GM18499 (cell line): Measurements from ENCODE around the gene HAGHL.

Source experiments
- ATAC-seq: cut with Tn5 transposase; IDR thresholded peaks from one replicate; pipeline ENCODE4 v1.9.1; 2021; ENCODE audit warnings: moderate number of reproducible peaks; ENCODE audit not compliant: insufficient read depth, unreplicated experiment

Gene HAGHL

GRCh38 chr16:719815-720446, 7.0 kb upstream of the HAGHL start:
- ATAC-seq = no peak

GRCh38 chr16:720447-720989, 6.4 kb upstream of the HAGHL start:
- no peak for ATAC-seq

GRCh38 chr16:720990-721764, 5.7 kb upstream of the HAGHL start, which contains the start of gene ANTKMT:
ANTKMT (plus strand) TSS chr16:721146; CDS start chr16:721275, 129 bp downstream.
- no peak for ATAC-seq

- no peak for ATAC-seq
These were observed 5.0 kb upstream of the HAGHL start for GRCh38 chr16:721765-722540.

- no peak for ATAC-seq
These were observed 3.9 kb upstream of the HAGHL start for GRCh38 chr16:722835-723633.

GRCh38 chr16:723695-724094, 3.2 kb upstream of the HAGHL start:
- ATAC-seq = no peak

GRCh38 chr16:724188-725040, 2.5 kb upstream of the HAGHL start:
- ATAC-seq = no peak

- no peak for ATAC-seq
These were observed 1.9 kb upstream of the HAGHL start for GRCh38 chr16:725041-725376.

- no peak for ATAC-seq
These were observed 1.3 kb upstream of the HAGHL start for GRCh38 chr16:725463-726187.

GRCh38 chr16:726188-726437, 793 bp upstream of the HAGHL start:
- ATAC-seq = no peak

GRCh38 chr16:727291-727977, 528 bp downstream of the HAGHL start:
- no peak for ATAC-seq

- no peak for ATAC-seq
These were observed 1.4 kb downstream of the HAGHL start for GRCh38 chr16:728131-728889.

GRCh38 chr16:728890-729744, 2.2 kb downstream of the HAGHL start:
- ATAC-seq = no peak

- no peak for ATAC-seq
These were observed 3.1 kb downstream of the HAGHL start for GRCh38 chr16:729768-730665.

GRCh38 chr16:730666-731509, 4.0 kb downstream of the HAGHL start:
- ATAC-seq = no peak
